DND-41 (cell line): Measurements from ENCODE around the gene HSPA4L.

Source experiments
- ATAC-seq: fragments of 200-7000 bp; cut with Tn5 transposase; 3 replicates; pipeline ENCODE4 v1.9.1; 2021; ENCODE audit warnings: low read depth; ENCODE audit not compliant: insufficient read depth
- DNase-seq: peaks from one replicate; pipeline ENCODE4 v3.0.0-alpha.2; 2020
- H2AFZ ChIP-seq: 2 replicates; pipeline ENCODE4 v1.6.0; 2012; ENCODE audit warnings: low read depth, low read length
- H3K27ac ChIP-seq: 2 replicates; pipeline ENCODE4 v1.5.1; 2012; ENCODE audit warnings: low read length, inconsistent platforms
- H3K27me3 ChIP-seq: fragments of 200-600 bp; sonication (generic); 2 replicates; pipeline ENCODE4 v1.6.0; 2012; ENCODE audit warnings: low read length, mild to moderate bottlenecking, inconsistent platforms; ENCODE audit not compliant: insufficient read depth, poor library complexity
- H3K36me3 ChIP-seq: 2 replicates; pipeline ENCODE4 v1.5.1; 2012; ENCODE audit warnings: low read length, inconsistent platforms; ENCODE audit not compliant: insufficient read depth
- H3K4me1 ChIP-seq: 2 replicates; pipeline ENCODE4 v1.5.1; 2012; ENCODE audit warnings: mild to moderate bottlenecking, low read length; ENCODE audit not compliant: insufficient read depth
- H3K4me2 ChIP-seq: 2 replicates; pipeline ENCODE4 v1.6.0; 2012; ENCODE audit warnings: mild to moderate bottlenecking, moderate library complexity, low read length, inconsistent platforms; ENCODE audit not compliant: insufficient read depth
- H3K4me3 ChIP-seq, 2 experiments: fragments of 200-600 bp in 1 of 2; shearing (Covaris generic) in 1 of 2; 2 replicates each; pipeline ENCODE4 v1.5.1; 2012 to 2016; ENCODE audit warnings: inconsistent platforms in 2 of 2, low read length in 2 of 2, mild to moderate bottlenecking in 2 of 2, low read depth in 1 of 2, moderate library complexity in 1 of 2
- H3K79me2 ChIP-seq: 2 replicates; pipeline ENCODE4 v1.6.0; 2012; ENCODE audit warnings: low read length, inconsistent platforms; ENCODE audit not compliant: insufficient read depth
- H3K9ac ChIP-seq: 2 replicates; pipeline ENCODE4 v1.6.0; 2012; ENCODE audit warnings: low read depth, mild to moderate bottlenecking, inconsistent platforms, low read length, moderate library complexity
- H3K9me3 ChIP-seq: 2 replicates; pipeline ENCODE4 v1.5.1; 2012; ENCODE audit warnings: low read length, moderate library complexity, mild to moderate bottlenecking, inconsistent platforms; ENCODE audit not compliant: insufficient read depth, severe bottlenecking
- H4K20me1 ChIP-seq: 2 replicates; pipeline ENCODE4 v1.6.0; 2012; ENCODE audit warnings: low read length; ENCODE audit not compliant: insufficient read depth
- CTCF ChIP-seq: IDR thresholded peaks from 2 replicates; pipeline ENCODE4 v1.5.1; 2012; ENCODE audit warnings: borderline replicate concordance, low read length, moderate library complexity, mild to moderate bottlenecking; ENCODE audit not compliant: poor library complexity, severe bottlenecking; ENCODE audit errors: extremely low read depth
- EZH2 ChIP-seq: IDR thresholded peaks from 3 replicates; pipeline ENCODE4 v1.6.1; 2012; ENCODE audit warnings: borderline replicate concordance, low read depth, mild to moderate bottlenecking, moderate library complexity, low read length, inconsistent platforms; ENCODE audit not compliant: severe bottlenecking

Gene HSPA4L

DNA sequence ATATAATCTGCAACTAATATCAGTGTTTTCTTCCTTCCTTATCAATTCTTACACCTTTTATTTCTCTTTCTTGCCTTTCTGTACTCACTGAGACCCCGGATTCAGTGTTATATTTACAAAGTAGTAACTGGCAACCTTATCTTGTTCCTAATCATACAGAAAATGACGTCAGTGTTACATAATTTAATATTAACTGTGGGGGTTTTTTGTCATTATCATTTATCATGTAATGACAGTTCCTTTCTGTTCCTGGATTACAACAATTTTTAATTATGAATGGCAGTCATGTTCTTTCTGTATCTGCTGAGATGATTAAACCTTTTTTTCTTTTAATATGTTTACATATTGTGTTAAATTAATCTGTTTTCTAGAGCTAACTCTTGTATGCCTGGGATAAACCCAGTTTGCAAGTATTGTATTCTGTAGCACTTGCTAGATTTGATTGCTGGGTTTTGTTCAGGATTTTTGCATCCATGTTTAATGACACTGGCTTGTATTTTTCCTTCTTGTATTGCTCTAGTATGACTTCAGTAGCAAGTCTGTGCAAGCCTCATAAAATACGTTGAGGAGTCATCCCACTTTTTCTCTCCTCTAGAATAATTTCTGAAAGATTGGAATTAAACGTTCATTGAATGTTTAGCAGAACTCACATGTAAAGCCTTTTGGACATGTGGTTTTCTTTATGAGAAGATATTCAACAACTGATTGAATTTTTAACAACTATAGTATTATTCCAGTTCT lies 10.4 kb upstream of the HSPA4L start:
- H2AFZ ChIP-seq = no peak overlapping the region
- no peaks in the 10 kb centered on the region for H3K36me3 ChIP-seq
- H3K27me3 ChIP-seq = peaks cover 3% of the 10 kb centered on the region
- no peak for TF ChIP-seq EZH2
- TF ChIP-seq CTCF = no peak
- no peak overlapping the region for H3K27ac ChIP-seq
- ATAC-seq (no peak), DNase-seq (no peak)
- no peaks in the 10 kb centered on the region for H3K4me1 ChIP-seq
- H3K9ac ChIP-seq = no peak overlapping the region
- no peaks in the 10 kb centered on the region for H3K9me3 ChIP-seq
- no peak overlapping the region for H3K4me2 ChIP-seq
- H4K20me1 ChIP-seq = no peaks in the 10 kb centered on the region
- no peaks in the 10 kb centered on the region for H3K79me2 ChIP-seq
- H3K4me3 ChIP-seq = no peak overlapping the region

DNA sequence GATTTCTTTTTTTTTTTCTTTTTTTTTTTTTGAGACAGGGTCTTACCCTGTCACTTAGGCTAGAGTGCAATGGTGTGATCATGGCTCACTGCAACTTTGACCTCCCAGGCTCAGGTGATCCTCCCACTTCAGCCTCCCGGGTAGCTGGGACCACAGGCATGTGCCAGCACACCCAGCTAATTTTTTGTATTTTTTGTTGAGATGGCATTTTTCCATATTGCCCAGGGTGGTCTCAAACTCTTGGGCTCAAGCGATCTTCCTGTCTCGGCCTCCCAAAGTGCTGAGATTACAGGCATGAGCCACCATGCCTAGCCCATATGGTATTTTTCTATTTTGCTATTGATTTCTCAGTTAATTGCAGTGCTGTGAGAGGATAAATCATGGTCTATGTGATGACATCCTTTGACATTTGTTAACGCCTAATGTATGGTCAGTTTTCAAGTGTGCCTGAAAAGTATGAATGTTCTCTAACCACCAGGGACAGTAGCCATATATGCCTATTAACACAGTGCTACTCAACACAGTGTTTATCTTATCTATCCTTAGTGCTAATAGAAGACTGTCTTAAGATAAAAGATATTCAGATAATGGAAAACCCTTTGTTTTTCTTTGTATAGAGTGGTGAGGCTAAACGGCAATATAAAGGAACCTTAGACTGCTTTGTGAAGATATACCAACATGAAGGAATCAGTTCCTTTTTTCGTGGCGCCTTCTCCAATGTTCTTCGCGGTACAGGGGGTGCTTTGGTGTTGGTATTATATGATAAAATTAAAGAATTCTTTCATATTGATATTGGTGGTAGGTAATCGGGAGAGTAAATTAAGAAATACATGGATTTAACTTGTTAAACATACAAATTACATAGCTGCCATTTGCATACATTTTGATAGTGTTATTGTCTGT lies 9.1 kb upstream of the HSPA4L start:
- TF ChIP-seq CTCF (no peak), EZH2 (no peak)
- H3K4me3 ChIP-seq = no peak overlapping the region
- H3K27ac ChIP-seq = no peak overlapping the region
- no peak for ATAC-seq
- no peak for DNase-seq
- H3K27me3 ChIP-seq = peaks cover 4% of the 10 kb centered on the region
- no peaks in the 10 kb centered on the region for H3K36me3 ChIP-seq
- H2AFZ ChIP-seq = no peak overlapping the region
- no peak overlapping the region for H3K9ac ChIP-seq
- H3K4me1 ChIP-seq = no peaks in the 10 kb centered on the region
- H3K79me2 ChIP-seq = no peaks in the 10 kb centered on the region
- no peaks in the 10 kb centered on the region for H3K9me3 ChIP-seq
- H4K20me1 ChIP-seq = no peaks in the 10 kb centered on the region
- no peak overlapping the region for H3K4me2 ChIP-seq

GRCh38 chr4:127775843-127776242 lies 6.3 kb upstream of the HSPA4L start:
- H3K9ac ChIP-seq = no peak overlapping the region
- H3K9me3 ChIP-seq = no peaks in the 10 kb centered on the region
- peaks cover 4% of the 10 kb centered on the region for H3K27me3 ChIP-seq
- H3K79me2 ChIP-seq = no peaks in the 10 kb centered on the region
- H3K36me3 ChIP-seq = no peaks in the 10 kb centered on the region
- ATAC-seq (no peak), DNase-seq (no peak)
- no peaks in the 10 kb centered on the region for H3K4me1 ChIP-seq
- H2AFZ ChIP-seq = no peak overlapping the region
- no peak overlapping the region for H3K4me3 ChIP-seq
- no peaks in the 10 kb centered on the region for H4K20me1 ChIP-seq
- H3K27ac ChIP-seq = no peak overlapping the region
- TF ChIP-seq EZH2 (no peak), CTCF (no peak)
- H3K4me2 ChIP-seq = no peak overlapping the region
